AG04449 (cell line): ENCODE data around the gene SPATA31C1.
"Not testable (repeated sequence)": the region's sequence is repeated elsewhere in the genome, so short reads cannot be mapped to it uniquely, and the experiment has no call there.

Source experiments
- CTCF ChIA-PET: fragments of 350-600 bp; formaldehyde crosslinking; extraction: SDS; loops from one replicate; lab custom pipeline; 2021; ENCODE audit warnings: antibody characterized with exemption; lab: Yijun Ruan, JAX
- POLR2A ChIA-PET: fragments of 400-600, 350-600 bp; formaldehyde crosslinking; extraction: SDS; loops from one replicate; lab custom pipeline; 2020; ENCODE audit warnings: antibody characterized with exemption, inconsistent platforms; lab: Yijun Ruan, JAX
- DNase-seq: peaks from one replicate; pipeline ENCODE4 v3.0.0-alpha.2; 2010; ENCODE audit warnings: low read depth, low spot score
- H3K4me3 ChIP-seq: 2 replicates; pipeline ENCODE4 v1.5.1; 2011; ENCODE audit warnings: low read depth, mild to moderate bottlenecking, control low read depth, low read length
- CTCF ChIP-seq: IDR thresholded peaks from one replicate; pipeline ENCODE4 v1.5.1; 2011; ENCODE audit warnings: mild to moderate bottlenecking, moderate library complexity, low read length, control low read depth, inconsistent platforms; ENCODE audit not compliant: insufficient read depth; ENCODE audit errors: missing control alignments

The SPATA31C1 gene

DNA sequence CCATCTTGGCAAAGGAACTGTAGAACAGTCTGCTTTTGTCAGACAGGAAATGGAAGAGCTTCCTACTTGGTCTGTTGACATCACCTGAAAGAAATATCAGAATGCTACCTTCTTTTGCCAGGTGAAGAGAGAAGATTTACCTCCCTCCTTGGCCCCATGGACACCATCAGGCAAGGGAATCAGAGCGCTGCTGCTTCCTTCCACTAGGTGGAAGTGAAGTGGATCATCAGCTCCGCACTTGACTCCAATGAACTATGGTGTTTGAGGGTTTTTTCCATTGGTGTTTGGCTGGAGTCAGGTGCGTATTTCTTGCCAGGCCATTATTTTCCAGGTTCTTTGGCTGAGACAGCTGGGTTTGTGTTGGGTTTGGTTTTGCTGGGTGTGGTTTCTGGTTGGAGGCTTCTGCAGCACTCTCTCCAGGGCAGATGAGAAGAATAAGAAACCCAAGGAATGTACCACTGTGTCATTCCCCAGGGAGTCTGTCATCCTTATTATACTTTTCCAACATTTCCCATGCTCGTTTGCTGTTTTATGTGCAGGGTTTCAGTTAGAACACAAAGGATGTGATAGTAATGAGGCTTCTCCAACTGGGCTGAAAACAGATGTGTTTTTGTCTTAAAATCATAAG is 22.6 kb upstream of the SPATA31C1 start:
- CTCF ChIA-PET: interaction anchor here (1.1 kb wide), 1 partner anchor 8 kb away, joined by 3 read pairs; no protein-coding TSS in a partner anchor
- no peak for DNase-seq
- POLR2A ChIA-PET: no interaction called here

DNA sequence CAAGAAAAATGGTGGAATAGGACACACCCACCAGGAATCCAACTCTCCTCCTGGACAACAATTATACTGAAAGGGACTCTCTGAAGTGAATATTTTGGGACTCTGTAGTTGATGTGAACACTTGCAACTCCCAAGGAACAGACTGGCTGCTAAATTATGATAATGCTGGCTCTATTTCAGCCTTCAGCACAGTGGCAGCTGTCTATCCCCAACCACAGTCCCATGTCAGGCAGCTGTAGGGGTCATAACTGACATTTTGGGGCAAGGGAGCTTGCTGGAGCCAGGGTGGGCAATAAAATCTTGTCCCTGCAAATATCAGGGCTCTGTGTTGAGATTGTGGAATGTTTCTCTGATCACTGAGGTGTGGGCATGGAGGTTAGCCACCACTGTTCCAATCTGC is 20.9 kb upstream of the SPATA31C1 start:
- DNase-seq: no peak
- no peak overlapping the region for H3K4me3 ChIP-seq
- ChIA-PET POLR2A (no interaction called here), CTCF (no interaction called here)
- no peak for TF ChIP-seq CTCF

More for the DNA sequence above, 22.6 kb upstream of the SPATA31C1 start:
- H3K4me3 ChIP-seq: no peak overlapping the region
- TF ChIP-seq CTCF: no peak

DNA sequence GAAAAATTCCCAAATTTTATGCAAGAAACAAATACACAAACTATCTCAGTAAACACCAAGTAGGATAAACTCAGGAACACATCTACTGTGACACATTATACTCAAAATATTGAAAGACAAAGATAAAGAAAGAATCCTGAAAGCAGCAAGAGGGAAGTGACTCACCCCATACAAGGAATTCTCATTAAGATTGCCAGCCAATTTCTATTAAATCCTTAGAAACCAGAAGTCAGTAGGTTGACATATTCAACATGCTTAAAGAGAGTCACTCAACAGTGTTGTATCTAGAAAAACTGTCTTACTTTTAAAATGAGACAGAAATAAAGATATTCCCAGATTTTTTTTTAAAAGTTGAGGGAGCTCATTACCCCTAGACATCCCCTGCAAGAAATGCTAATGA is 19.6 kb upstream of the SPATA31C1 start:
- ChIA-PET CTCF (no interaction called here), POLR2A (no interaction called here)
- H3K4me3 ChIP-seq: no peak overlapping the region
- TF ChIP-seq CTCF: no peak
- no peak for DNase-seq

DNA sequence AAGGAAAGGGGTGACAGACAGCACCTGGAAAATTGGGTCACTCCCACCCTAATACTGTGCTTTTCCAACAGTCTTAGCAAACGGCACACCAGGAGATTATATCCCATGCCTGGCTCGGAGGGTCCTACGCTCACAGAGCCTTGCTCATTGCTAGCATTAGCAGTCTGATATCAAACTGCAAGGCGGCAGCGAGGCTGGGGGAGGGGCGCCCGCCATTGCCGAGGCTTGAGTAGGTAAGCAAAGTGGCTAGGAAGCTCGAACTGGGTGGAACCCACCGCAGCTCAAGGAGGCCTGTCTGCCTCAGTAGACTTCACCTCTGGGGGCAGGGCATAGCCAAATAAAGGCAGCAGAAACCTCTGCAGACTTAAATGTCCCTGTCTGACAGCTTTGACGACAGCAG is 15.4 kb upstream of the SPATA31C1 start:
- DNase-seq, CTCF ChIA-PET, POLR2A ChIA-PET, H3K4me3 ChIP-seq: not testable (repeated sequence)

- DNase-seq: no peak
- no peak overlapping the region for H3K4me3 ChIP-seq
- POLR2A ChIA-PET: no interaction called here
- CTCF ChIA-PET: no interaction called here
- TF ChIP-seq CTCF: no peak
These were observed 8.3 kb upstream of the SPATA31C1 start for GRCh38 chr9:87909310-87910041.

DNA sequence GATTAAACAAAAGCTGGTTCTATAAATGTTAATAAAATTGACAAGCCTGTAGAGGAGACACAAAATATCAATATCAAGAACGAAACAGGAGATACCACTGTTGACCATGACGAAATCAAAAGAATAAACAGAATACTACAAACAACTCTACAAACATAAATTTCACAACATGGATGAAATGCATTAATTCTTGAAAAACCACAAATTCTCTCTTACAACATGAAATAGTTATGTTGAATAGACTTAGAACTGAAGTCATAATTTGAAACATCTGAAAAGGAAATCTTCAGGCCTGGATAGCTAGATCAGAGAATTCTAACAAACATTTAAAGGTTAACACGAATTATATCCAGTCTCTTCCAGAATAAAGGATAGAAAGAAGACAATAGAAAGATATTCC is 6.9 kb upstream of the SPATA31C1 start:
- no peak for TF ChIP-seq CTCF
- POLR2A ChIA-PET: no interaction called here
- no peak overlapping the region for H3K4me3 ChIP-seq
- DNase-seq: no peak
- CTCF ChIA-PET: no interaction called here

GRCh38 chr9:87919013-87919412 is 1.3 kb downstream of the SPATA31C1 start:
- CTCF ChIA-PET, DNase-seq, POLR2A ChIA-PET, H3K4me3 ChIP-seq: not testable (repeated sequence)

- H3K4me3 ChIP-seq, POLR2A ChIA-PET, CTCF ChIA-PET, DNase-seq: not testable (repeated sequence)
These were observed 3.8 kb downstream of the SPATA31C1 start for GRCh38 chr9:87921561-87921960.

DNA sequence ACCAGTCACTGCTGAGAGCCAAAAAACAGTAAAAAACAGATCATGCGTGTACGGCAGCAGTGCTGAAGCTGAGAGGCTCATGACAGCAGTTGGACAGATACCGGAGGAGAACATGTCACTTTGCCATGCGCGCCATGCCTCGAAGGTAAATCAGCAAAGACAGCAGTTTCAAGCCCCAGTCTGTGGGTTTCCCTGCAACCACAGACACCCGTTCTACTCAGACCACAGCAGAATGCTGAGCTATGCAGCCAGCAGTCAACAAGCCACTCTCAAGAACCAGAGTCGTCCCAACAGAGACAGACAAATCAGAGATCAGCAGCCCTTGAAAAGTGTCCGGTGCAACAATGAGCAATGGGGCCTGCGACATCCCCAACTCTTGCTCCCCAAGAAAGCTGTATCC is 5.2 kb downstream of the SPATA31C1 start:
- CTCF ChIA-PET, DNase-seq, H3K4me3 ChIP-seq, POLR2A ChIA-PET: not testable (repeated sequence)

DNA sequence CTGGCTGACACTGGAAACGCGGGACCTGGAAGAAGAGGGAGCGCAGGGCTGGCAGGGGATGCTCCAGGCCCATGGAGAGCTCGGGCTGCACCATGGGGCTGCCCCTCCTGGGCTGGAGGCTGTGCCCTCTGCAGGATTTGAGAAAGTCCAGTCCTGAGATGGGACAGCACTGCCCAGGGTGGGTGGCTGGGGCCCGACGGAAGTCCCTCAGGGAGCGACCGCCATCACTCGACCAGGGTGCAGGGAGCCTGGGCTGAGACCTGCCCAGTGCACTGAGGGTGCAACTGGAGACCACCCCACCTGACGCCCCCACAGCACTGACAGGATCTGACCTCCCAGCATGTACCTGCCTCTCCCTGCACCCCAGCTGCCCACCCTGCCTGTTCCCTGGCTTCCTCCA is 7.1 kb downstream of the SPATA31C1 start:
- CTCF ChIA-PET, DNase-seq, H3K4me3 ChIP-seq, POLR2A ChIA-PET: not testable (repeated sequence)

GRCh38 chr9:87929152-87929551 is 11.4 kb downstream of the SPATA31C1 start:
- DNase-seq, H3K4me3 ChIP-seq, CTCF ChIA-PET, POLR2A ChIA-PET: not testable (repeated sequence)
